OCI-LY7 (cell line): ENCODE measurements around the gene SDC3. TPM values are rescaled to one million over a fixed set of nuclear protein-coding genes. Genes with fewer than 3 reads are reported as not detected.

ENCODE experiments used
- BruUV-seq: library from RNA; stranded (reverse); fragments of 400-500 nt; replicated peaks from 2 replicates; lab custom pipeline; 2021; lab: Mats Ljungman, UMichigan
- CTCF ChIA-PET: fragments of 300-600 bp; sonication (Branson Sonifier 250); formaldehyde crosslinking; loops from one replicate; lab custom pipeline; 2022; ENCODE audit warnings: antibody characterized with exemption; ENCODE audit not compliant: unreplicated experiment; lab: Charles Lee
- POLR2A ChIA-PET: fragments of 300-600 bp; sonication (Branson Sonifier 250); formaldehyde crosslinking; loops from one replicate; lab custom pipeline; 2022; ENCODE audit warnings: antibody characterized with exemption; lab: Charles Lee
- DNase-seq: peaks from one replicate; pipeline ENCODE4 v3.0.0-alpha.2; 2015; ENCODE audit warnings: low spot score
- H2AFZ ChIP-seq: fragments of 200-600 bp; sonication (generic), shearing (Covaris generic); 2 replicates; pipeline ENCODE4 v1.6.1; 2014; ENCODE audit warnings: mild to moderate bottlenecking, antibody characterized with exemption, low read length, moderate library complexity
- H3K27ac ChIP-seq: fragments of 200-600 bp; sonication (generic); 2 replicates; pipeline ENCODE4 v1.5.1; 2014; ENCODE audit warnings: mixed run types, low read depth, mild to moderate bottlenecking, moderate library complexity, low read length, inconsistent platforms; ENCODE audit not compliant: poor library complexity, severe bottlenecking
- H3K36me3 ChIP-seq: fragments of 200-600 bp; sonication (generic); 2 replicates; pipeline ENCODE4 v1.6.1; 2014; ENCODE audit warnings: mild to moderate bottlenecking, antibody characterized with exemption, low read length, moderate library complexity, mixed read lengths; ENCODE audit not compliant: insufficient read depth
- H3K4me1 ChIP-seq: fragments of 200-600 bp; sonication (generic); 2 replicates; pipeline ENCODE4 v1.5.1; 2014; ENCODE audit warnings: mild to moderate bottlenecking, low read length; ENCODE audit not compliant: insufficient read depth, poor library complexity, severe bottlenecking
- H3K4me2 ChIP-seq: fragments of 200-600 bp; sonication (generic); 2 replicates; pipeline ENCODE4 v1.6.1; 2014; ENCODE audit warnings: mild to moderate bottlenecking, low read length
- H3K4me3 ChIP-seq: fragments of 200-600 bp; sonication (generic); 2 replicates; pipeline ENCODE4 v1.5.1; 2014; ENCODE audit warnings: mild to moderate bottlenecking, low read depth, low read length; ENCODE audit not compliant: poor library complexity, severe bottlenecking
- H3K79me2 ChIP-seq: fragments of 200-600 bp; sonication (generic); 2 replicates; pipeline ENCODE4 v1.6.1; 2016; ENCODE audit warnings: low read depth, mild to moderate bottlenecking, low read length, moderate library complexity, mixed read lengths; ENCODE audit not compliant: insufficient read depth
- H3K9me2 ChIP-seq: fragments of 200-600 bp; sonication (generic); 2 replicates; pipeline ENCODE4 v1.6.1; 2016; ENCODE audit warnings: mild to moderate bottlenecking, low read length, mixed read lengths; ENCODE audit not compliant: insufficient read depth
- H3K9me3 ChIP-seq: fragments of 200-600 bp; sonication (generic); 2 replicates; pipeline ENCODE4 v1.6.1; 2014; ENCODE audit warnings: mild to moderate bottlenecking, mixed run types, low read length, mixed read lengths
- H4K20me1 ChIP-seq: fragments of 200-600 bp; sonication (generic); 2 replicates; pipeline ENCODE4 v1.6.1; 2014; ENCODE audit warnings: mild to moderate bottlenecking, antibody characterized with exemption, low read length, moderate library complexity, mixed read lengths; ENCODE audit not compliant: insufficient read depth
- EZH2phosphoT487 ChIP-seq: fragments of 200-600 bp; sonication (generic); IDR thresholded peaks from 2 replicates; pipeline ENCODE4 v1.6.1; 2018; ENCODE audit warnings: low read depth, borderline replicate concordance, mild to moderate bottlenecking, mixed run types, antibody characterized with exemption, low read length, moderate library complexity, mixed read lengths
- intact Hi-C: fragments of 100-400 bp; cut with micrococcal nuclease; formaldehyde crosslinking; loops from one replicate; pipeline ENCODE4 v1.10.0; 2022; ENCODE audit not compliant: unreplicated experiment
- small RNA-seq: library from RNA; depleted of rRNA; stranded (forward); fragments of <200 nt; gene quantifications from one replicate; pipeline ENCODE3, GENCODE V24; 2014
- total RNA-seq, 2 experiments: library from RNA; depleted of rRNA in 1 of 2; stranded (reverse); fragments of >200 nt in 1 of 2; shearing (Covaris generic) in 1 of 2; gene quantifications; 2 replicates each; pipeline ENCODE4 v1.2.3, GENCODE V29; 2014 to 2022
- TF ChIP-seq, protein P1 (sequence below): fragments of 200-600 bp; sonication (generic); conservative IDR thresholded peaks from 2 replicates; pipeline ENCODE4 v1.5.1; 2014; ENCODE audit warnings: mild to moderate bottlenecking, antibody characterized with exemption, low read length, moderate library complexity, mixed read lengths

SDC3 gene
- total RNA-seq, 2 experiments from 2014 or later, result not detected

- no TSS peak for BruUV-seq
- Histone ChIP-seq H3K9me2 (no peaks in the 10 kb centered on the region), H3K4me3 (no peak overlapping the region), H3K27ac (no peak overlapping the region), H3K9me3 (no peaks in the 10 kb centered on the region), H4K20me1 (no peaks in the 10 kb centered on the region), H2AFZ (no peak overlapping the region), H3K79me2 (no peaks in the 10 kb centered on the region), H3K36me3 (no peaks in the 10 kb centered on the region), H3K4me2 (no peak overlapping the region), H3K4me1 (no peaks in the 10 kb centered on the region)
- intact Hi-C loops, result no loop called here
- ChIA-PET POLR2A (no interaction called here), CTCF (no interaction called here)
- no peak for DNase-seq
- TF ChIP-seq, protein P1, sequence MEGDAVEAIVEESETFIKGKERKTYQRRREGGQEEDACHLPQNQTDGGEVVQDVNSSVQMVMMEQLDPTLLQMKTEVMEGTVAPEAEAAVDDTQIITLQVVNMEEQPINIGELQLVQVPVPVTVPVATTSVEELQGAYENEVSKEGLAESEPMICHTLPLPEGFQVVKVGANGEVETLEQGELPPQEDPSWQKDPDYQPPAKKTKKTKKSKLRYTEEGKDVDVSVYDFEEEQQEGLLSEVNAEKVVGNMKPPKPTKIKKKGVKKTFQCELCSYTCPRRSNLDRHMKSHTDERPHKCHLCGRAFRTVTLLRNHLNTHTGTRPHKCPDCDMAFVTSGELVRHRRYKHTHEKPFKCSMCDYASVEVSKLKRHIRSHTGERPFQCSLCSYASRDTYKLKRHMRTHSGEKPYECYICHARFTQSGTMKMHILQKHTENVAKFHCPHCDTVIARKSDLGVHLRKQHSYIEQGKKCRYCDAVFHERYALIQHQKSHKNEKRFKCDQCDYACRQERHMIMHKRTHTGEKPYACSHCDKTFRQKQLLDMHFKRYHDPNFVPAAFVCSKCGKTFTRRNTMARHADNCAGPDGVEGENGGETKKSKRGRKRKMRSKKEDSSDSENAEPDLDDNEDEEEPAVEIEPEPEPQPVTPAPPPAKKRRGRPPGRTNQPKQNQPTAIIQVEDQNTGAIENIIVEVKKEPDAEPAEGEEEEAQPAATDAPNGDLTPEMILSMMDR, result no peak
- TF ChIP-seq EZH2phosphoT487, result no peak
These were observed 85.5 kb downstream of the SDC3 start for GRCh38 chr1:30822966-30823581.

DNA sequence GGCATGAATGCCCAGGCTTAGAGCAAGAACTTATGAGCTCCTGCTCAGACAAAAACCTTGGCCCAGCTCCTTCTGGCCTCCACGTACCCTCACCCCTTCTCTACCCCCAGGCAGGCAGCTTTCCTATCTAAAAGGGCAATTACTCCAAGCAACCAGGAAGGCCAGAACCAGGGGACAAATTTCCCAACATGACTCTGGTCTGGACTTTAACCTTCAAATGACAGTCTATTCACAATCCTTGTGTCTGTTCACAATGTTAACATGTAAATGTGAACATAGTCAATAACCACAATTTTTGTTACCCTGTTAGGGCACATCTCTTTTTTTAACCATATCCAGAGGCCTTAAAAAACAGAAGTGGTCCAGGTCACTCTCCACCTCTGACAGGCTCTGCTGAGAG lies 86.6 kb downstream of the SDC3 start:
- no peaks in the 10 kb centered on the region for H3K9me3 ChIP-seq
- intact Hi-C loops, result no loop called here
- H3K27ac ChIP-seq, result no peak overlapping the region
- no peak for TF ChIP-seq EZH2phosphoT487
- TF ChIP-seq, protein P1, result no peak
- H3K9me2 ChIP-seq, result no peaks in the 10 kb centered on the region
- no peak overlapping the region for H3K4me2 ChIP-seq
- no peaks in the 10 kb centered on the region for H3K79me2 ChIP-seq
- H3K4me1 ChIP-seq, result no peaks in the 10 kb centered on the region
- H3K4me3 ChIP-seq, result no peak overlapping the region
- H3K36me3 ChIP-seq, result no peaks in the 10 kb centered on the region
- POLR2A ChIA-PET, result no interaction called here
- no peaks in the 10 kb centered on the region for H4K20me1 ChIP-seq
- BruUV-seq, result no TSS peak
- H2AFZ ChIP-seq, result no peak overlapping the region
- CTCF ChIA-PET, result no interaction called here
- no peak for DNase-seq

DNA sequence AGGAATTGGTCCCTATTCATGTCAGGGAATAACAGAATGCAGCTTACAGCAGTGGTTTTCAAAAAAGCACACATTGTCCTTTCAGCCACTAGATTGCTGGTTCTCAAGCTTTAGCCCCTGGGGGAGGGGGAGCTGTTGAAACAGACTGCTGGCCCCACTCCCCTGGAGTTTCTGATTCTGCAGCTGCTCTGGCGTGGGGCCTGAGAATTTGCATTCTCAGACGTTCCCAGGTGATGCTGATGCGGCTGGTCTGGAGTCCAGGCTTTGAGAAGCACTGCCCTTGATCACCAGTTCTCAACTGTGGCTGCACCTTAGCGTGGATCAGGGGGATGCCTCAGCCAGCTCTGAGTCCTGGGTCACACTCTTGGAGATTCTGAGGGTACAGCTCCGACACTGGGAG lies 88.3 kb downstream of the SDC3 start:
- no peak overlapping the region for H3K27ac ChIP-seq
- POLR2A ChIA-PET, result interaction anchor here (0.8 kb wide), 1 partner anchor 34 kb away, joined by 3 read pairs; no protein-coding TSS in a partner anchor
- no peaks in the 10 kb centered on the region for H3K4me1 ChIP-seq
- no peak overlapping the region for H2AFZ ChIP-seq
- H3K79me2 ChIP-seq, result no peaks in the 10 kb centered on the region
- BruUV-seq, result no TSS peak
- TF ChIP-seq, protein P1, result no peak
- CTCF ChIA-PET, result no interaction called here
- H4K20me1 ChIP-seq, result no peaks in the 10 kb centered on the region
- H3K4me2 ChIP-seq, result no peak overlapping the region
- H3K9me2 ChIP-seq, result no peaks in the 10 kb centered on the region
- intact Hi-C loops, result no loop called here
- DNase-seq, result no peak
- H3K36me3 ChIP-seq, result no peaks in the 10 kb centered on the region
- H3K4me3 ChIP-seq, result no peak overlapping the region
- H3K9me3 ChIP-seq, result no peaks in the 10 kb centered on the region

Small RNA genes lying within 50 kb of the gene (small RNA-seq; reads per million reads assigned to genes)
- gene RN7SKP91 (2.3 reads per million, percentile 81 among the genes with 10 or more reads in this experiment), gene RN7SL371P (not detected)

Other genes with a start within 250 kb of the SDC3 start
- gene MATN1, start 185.2 kb downstream of the SDC3 start, total RNA-seq (2014; rRNA removed; shearing (Covaris generic)), result 0.18 and 0.28 TPM in 2 replicates
- gene MATN1, start 185.2 kb downstream of the SDC3 start, total RNA-seq (2022), result 0.42 TPM in 1 of 2 replicates, not detected in the other
- 91.2 and 113 TPM in 2 replicates for gene LAPTM5, start 151.0 kb downstream of the SDC3 start, total RNA-seq (2014; rRNA removed; shearing (Covaris generic))
- gene LAPTM5, start 151.0 kb downstream of the SDC3 start, total RNA-seq (2022), result 137 and 163 TPM in 2 replicates
- gene PUM1, start 157.0 kb upstream of the SDC3 start, total RNA-seq (2014; rRNA removed; shearing (Covaris generic)), result 52.0 and 68.8 TPM in 2 replicates
- gene PUM1, start 157.0 kb upstream of the SDC3 start, total RNA-seq (2022), result 97.5 and 112 TPM in 2 replicates